ENCODE data around the gene CEMIP.

GRCh38 chr15:80854104-80854503 is 74.9 kb downstream of the CEMIP start:
- TF ChIP-seq CTCF (IDR thresholded peaks at IDR 0.05; ENCODE audit: poor library complexity) (no peak), EZH2phosphoT487 (IDR thresholded peaks at IDR 0.05; ENCODE audit: low read depth, severe bottlenecking, unreplicated experiment) (no peak)
